Measurements from ENCODE around the gene NUP35.
A peak's percentile ranks its signal among the peaks of the same experiment; 100 is the strongest.

NUP35 gene

GRCh38 chr2:183124222-183124956, at the start of gene NUP35:
NUP35 (plus strand) TSS chr2:183124443; CDS start chr2:183124458, 15 bp downstream.
- peaks cover 8% of the 10 kb centered on the region for H3K36me3 Mint-ChIP-seq (ENCODE audit: low read depth)
- H3K27ac Mint-ChIP-seq: peak within 1 kb of the TSS; percentile 99
- peaks cover 17% of the 10 kb centered on the region for H3K4me1 Mint-ChIP-seq (ENCODE audit: low read depth)
- peaks cover 8% of the 10 kb centered on the region for H3K27me3 Mint-ChIP-seq (ENCODE audit: low read depth)
- H3K9me3 Mint-ChIP-seq: no peaks in the 10 kb centered on the region
- DNase-seq (ENCODE audit: low spot score): peak; percentile 80
- H3K4me3 Mint-ChIP-seq: peak within 1 kb of the TSS; percentile 97

- DNase-seq (ENCODE audit: low spot score): no peak
- Mint-ChIP-seq H3K27me3 (ENCODE audit: low read depth) (no peaks in the 10 kb centered on the region), H3K9me3 (no peaks in the 10 kb centered on the region), H3K4me3 (peak overlapping the region; percentile 94), H3K36me3 (ENCODE audit: low read depth) (no peaks in the 10 kb centered on the region), H3K27ac (no peak overlapping the region), H3K4me1 (ENCODE audit: low read depth) (peaks cover 13% of the 10 kb centered on the region)
These were observed 46.1 kb upstream of the NUP35 start for GRCh38 chr2:183078163-183078463.

- peak; percentile 82 for DNase-seq (ENCODE audit: low spot score)
- peak within 1 kb of the TSS; percentile 39 for H3K27ac Mint-ChIP-seq
- H3K4me1 Mint-ChIP-seq (ENCODE audit: low read depth): peaks cover 13% of the 10 kb centered on the region
- H3K4me3 Mint-ChIP-seq: peak within 1 kb of the TSS; percentile 94
- no peaks in the 10 kb centered on the region for H3K27me3 Mint-ChIP-seq (ENCODE audit: low read depth)
- H3K36me3 Mint-ChIP-seq (ENCODE audit: low read depth): no peaks in the 10 kb centered on the region
- H3K9me3 Mint-ChIP-seq: no peaks in the 10 kb centered on the region
These were observed 45.6 kb upstream of the NUP35 start, which contains the start of gene DUSP19 for GRCh38 chr2:183078464-183079138. DUSP19 (plus strand) TSS chr2:183078747; CDS start chr2:183078934, 187 bp downstream.

GRCh38 chr2:183079139-183079775, 45.0 kb upstream of the NUP35 start:
- DNase-seq (ENCODE audit: low spot score): no peak
- H3K27ac Mint-ChIP-seq: no peak overlapping the region
- no peaks in the 10 kb centered on the region for H3K27me3 Mint-ChIP-seq (ENCODE audit: low read depth)
- no peaks in the 10 kb centered on the region for H3K36me3 Mint-ChIP-seq (ENCODE audit: low read depth)
- no peaks in the 10 kb centered on the region for H3K9me3 Mint-ChIP-seq
- H3K4me3 Mint-ChIP-seq: peak overlapping the region; percentile 94
- H3K4me1 Mint-ChIP-seq (ENCODE audit: low read depth): peaks cover 13% of the 10 kb centered on the region

GRCh38 chr2:183081911-183082310, 42.3 kb upstream of the NUP35 start:
- no peaks in the 10 kb centered on the region for H3K27me3 Mint-ChIP-seq (ENCODE audit: low read depth)
- DNase-seq (ENCODE audit: low spot score): no peak
- H3K4me3 Mint-ChIP-seq: no peak overlapping the region
- H3K4me1 Mint-ChIP-seq (ENCODE audit: low read depth): peaks cover 13% of the 10 kb centered on the region
- no peak overlapping the region for H3K27ac Mint-ChIP-seq
- H3K9me3 Mint-ChIP-seq: no peaks in the 10 kb centered on the region
- no peaks in the 10 kb centered on the region for H3K36me3 Mint-ChIP-seq (ENCODE audit: low read depth)

- no peak for DNase-seq (ENCODE audit: low spot score)
- Mint-ChIP-seq H3K4me1 (ENCODE audit: low read depth) (no peaks in the 10 kb centered on the region), H3K27ac (no peak overlapping the region), H3K27me3 (ENCODE audit: low read depth) (no peaks in the 10 kb centered on the region), H3K36me3 (ENCODE audit: low read depth) (no peaks in the 10 kb centered on the region), H3K4me3 (no peak overlapping the region), H3K9me3 (no peaks in the 10 kb centered on the region)
These were observed 36.2 kb upstream of the NUP35 start for GRCh38 chr2:183088061-183088460.

GRCh38 chr2:183089192-183089851, 34.9 kb upstream of the NUP35 start:
- Mint-ChIP-seq H3K36me3 (ENCODE audit: low read depth) (no peaks in the 10 kb centered on the region), H3K4me3 (no peak overlapping the region), H3K27ac (no peak overlapping the region), H3K4me1 (ENCODE audit: low read depth) (no peaks in the 10 kb centered on the region), H3K27me3 (ENCODE audit: low read depth) (no peaks in the 10 kb centered on the region), H3K9me3 (no peaks in the 10 kb centered on the region)
- DNase-seq (ENCODE audit: low spot score): no peak

GRCh38 chr2:183091318-183091953, 32.8 kb upstream of the NUP35 start:
- no peak overlapping the region for H3K27ac Mint-ChIP-seq
- no peaks in the 10 kb centered on the region for H3K27me3 Mint-ChIP-seq (ENCODE audit: low read depth)
- H3K4me1 Mint-ChIP-seq (ENCODE audit: low read depth): no peaks in the 10 kb centered on the region

GRCh38 chr2:183091954-183092345, 32.3 kb upstream of the NUP35 start:
- no peaks in the 10 kb centered on the region for H3K4me1 Mint-ChIP-seq (ENCODE audit: low read depth)
- no peaks in the 10 kb centered on the region for H3K9me3 Mint-ChIP-seq
- DNase-seq (ENCODE audit: low spot score): no peak
- no peaks in the 10 kb centered on the region for H3K36me3 Mint-ChIP-seq (ENCODE audit: low read depth)
- no peaks in the 10 kb centered on the region for H3K27me3 Mint-ChIP-seq (ENCODE audit: low read depth)
- no peak overlapping the region for H3K4me3 Mint-ChIP-seq
- H3K27ac Mint-ChIP-seq: no peak overlapping the region

More at GRCh38 chr2:183091318-183091953, 32.8 kb upstream of the NUP35 start:
- H3K4me3 Mint-ChIP-seq: no peak overlapping the region
- DNase-seq (ENCODE audit: low spot score): no peak
- H3K9me3 Mint-ChIP-seq: no peaks in the 10 kb centered on the region
- no peaks in the 10 kb centered on the region for H3K36me3 Mint-ChIP-seq (ENCODE audit: low read depth)

GRCh38 chr2:183093857-183094657, 30.2 kb upstream of the NUP35 start:
- no peaks in the 10 kb centered on the region for H3K9me3 Mint-ChIP-seq
- H3K27ac Mint-ChIP-seq: no peak overlapping the region
- peaks cover 2% of the 10 kb centered on the region for H3K27me3 Mint-ChIP-seq (ENCODE audit: low read depth)
- H3K4me3 Mint-ChIP-seq: no peak overlapping the region
- no peak for DNase-seq (ENCODE audit: low spot score)
- H3K36me3 Mint-ChIP-seq (ENCODE audit: low read depth): no peaks in the 10 kb centered on the region
- H3K4me1 Mint-ChIP-seq (ENCODE audit: low read depth): no peaks in the 10 kb centered on the region

GRCh38 chr2:183105402-183106134, 18.7 kb upstream of the NUP35 start:
- H3K4me1 Mint-ChIP-seq (ENCODE audit: low read depth): peaks cover 3% of the 10 kb centered on the region
- H3K9me3 Mint-ChIP-seq: no peaks in the 10 kb centered on the region
- H3K27me3 Mint-ChIP-seq (ENCODE audit: low read depth): peaks cover 10% of the 10 kb centered on the region
- no peak overlapping the region for H3K27ac Mint-ChIP-seq
- no peak for DNase-seq (ENCODE audit: low spot score)
- no peak overlapping the region for H3K4me3 Mint-ChIP-seq
- H3K36me3 Mint-ChIP-seq (ENCODE audit: low read depth): no peaks in the 10 kb centered on the region

- Mint-ChIP-seq H3K36me3 (ENCODE audit: low read depth) (no peaks in the 10 kb centered on the region), H3K27ac (no peak overlapping the region), H3K9me3 (no peaks in the 10 kb centered on the region), H3K4me1 (ENCODE audit: low read depth) (no peaks in the 10 kb centered on the region), H3K4me3 (no peak overlapping the region), H3K27me3 (ENCODE audit: low read depth) (peaks cover 37% of the 10 kb centered on the region)
- DNase-seq (ENCODE audit: low spot score): no peak
These were observed 11.7 kb upstream of the NUP35 start for GRCh38 chr2:183112577-183112976.

Measured in T-helper 2 cell treated with Interferon-gamma antibody and Interleukin-4, amounts not matched to agents 5 μg/mL and 100 μg/mL, for 36 hours (primary cell).